Measurements from ENCODE around the gene IL23R. TPM values are rescaled to one million over a fixed set of nuclear protein-coding genes. Genes with fewer than 3 reads are reported as not detected.

Gene IL23R
- total and polyA plus RNA-seq, 2 of the 13 experiments (the other 11 are each of a cell fraction or from before 2014, with no cell fraction given) = not detected

DNA sequence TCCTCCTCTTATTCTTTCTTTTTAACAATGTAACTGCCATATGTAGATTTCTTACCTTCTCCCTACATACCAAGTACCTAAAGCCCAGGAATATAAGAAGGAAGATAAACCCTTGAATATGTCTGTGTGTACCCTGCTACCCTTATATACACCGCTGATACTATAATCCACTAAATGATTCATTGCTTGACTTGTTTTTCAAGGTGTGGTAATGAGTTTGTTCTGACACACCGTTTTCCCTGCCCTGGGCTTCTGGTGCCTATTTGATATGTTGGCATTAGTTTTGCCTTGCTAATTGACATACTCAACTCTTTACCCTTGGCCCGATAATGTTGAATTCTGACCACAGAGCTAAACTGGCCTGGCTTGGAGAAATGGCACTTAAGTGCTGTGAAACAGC, 64.3 kb downstream of the IL23R start:
- no peaks in the 10 kb centered on the region for H3K4me1 ChIP-seq (ENCODE audit: insufficient read depth, low read length)
- 13% methylated on average over 3 of the region's 3 CpGs for WGBS (ENCODE audit: low lambda C conversion rate)
- no peak overlapping the region for H3K4me3 ChIP-seq (replicated peaks in 1 of 3; ENCODE audit: insufficient read depth in 1 of 3, low read depth in 2 of 3, low read length in 3 of 3)
- in situ Hi-C loops (cut with HindIII; ENCODE audit: extremely low pct_ligation_motif_present, low pct_unique_long_range_greater_than_20kb) = no loop called here
- no peaks in the 10 kb centered on the region for H3K36me3 ChIP-seq (replicated peaks in 1 of 2; ENCODE audit: control insufficient read depth in 1 of 2, insufficient read depth in 2 of 2, low read length in 2 of 2)
- ChIA-PET POLR2A (no interaction called here), CTCF (ENCODE audit: low intra/inter-chr PET ratio, low total read pairs) (no interaction called here)
- BruUV-seq (replicated peaks) = no TSS peak
- no peaks in the 10 kb centered on the region for H3K9me3 ChIP-seq (ENCODE audit: low read length)
- H3K79me2 ChIP-seq (ENCODE audit: insufficient read depth, low read length) = no peaks in the 10 kb centered on the region
- ATAC-seq (no peak), FAIRE-seq (no peak), DNase-seq (ENCODE audit: low spot score) (no peak)
- H3K27ac ChIP-seq (ENCODE audit: extremely low read length, insufficient read depth, low read length) = no peak overlapping the region
- H4K20me1 ChIP-seq (ENCODE audit: insufficient read depth, low read length) = no peaks in the 10 kb centered on the region
- intact Hi-C loops (cut with micrococcal nuclease; ENCODE audit: unreplicated experiment) = loop anchor here (10.0 kb wide), 1 partner anchor 534 kb away; no protein-coding TSS in a partner anchor
- no peak overlapping the region for H3K9ac ChIP-seq (ENCODE audit: insufficient read depth, low read depth, low read length)
- no peak overlapping the region for H3K4me2 ChIP-seq (ENCODE audit: low read depth, low read length)
- H3K27me3 ChIP-seq (ENCODE audit: control insufficient read depth in 1 of 2, insufficient read depth in 2 of 2, low read length in 2 of 2) = no peaks in the 10 kb centered on the region; a peak in 1 of 5 replicates
- TF ChIP-seq MZF1 (CRISPR knock-in tag; IDR thresholded peaks at IDR 0.05; ENCODE audit: borderline replicate concordance) (no peak), RFX3 (CRISPR knock-in tag; IDR thresholded peaks at IDR 0.05) (no peak), ZSCAN30 (CRISPR knock-in tag; IDR thresholded peaks at IDR 0.05) (no peak), HNRNPK (IDR thresholded peaks at IDR 0.05; ENCODE audit: low read depth, low read length, poor library complexity, severe bottlenecking) (no peak), CBX2 (IDR thresholded peaks at IDR 0.05; ENCODE audit: low read depth, low read length) (no peak), CBX2 (CRISPR knock-in tag; IDR thresholded peaks at IDR 0.05; ENCODE audit: low read depth) (no peak), ZNF773 (CRISPR knock-in tag; IDR thresholded peaks at IDR 0.05; ENCODE audit: borderline replicate concordance) (no peak), ETV5 (CRISPR knock-in tag; IDR thresholded peaks at IDR 0.05; ENCODE audit: borderline replicate concordance) (no peak), KLF15 (CRISPR knock-in tag; IDR thresholded peaks at IDR 0.05; ENCODE audit: borderline replicate concordance) (no peak), ZC3H4 (CRISPR knock-in tag; IDR thresholded peaks at IDR 0.05; ENCODE audit: borderline replicate concordance) (no peak), GPN1 (CRISPR knock-in tag; IDR thresholded peaks at IDR 0.05; ENCODE audit: borderline replicate concordance) (no peak), ZFP41 (CRISPR knock-in tag; IDR thresholded peaks at IDR 0.05; ENCODE audit: borderline replicate concordance) (no peak), TSC22D2 (CRISPR knock-in tag; IDR thresholded peaks at IDR 0.05; ENCODE audit: borderline replicate concordance) (no peak), ZNF761 (CRISPR knock-in tag; conservative IDR thresholded peaks at IDR 0.05) (no peak), ZNF432 (CRISPR knock-in tag; IDR thresholded peaks at IDR 0.05; ENCODE audit: borderline replicate concordance) (no peak), GTF2F1 (IDR thresholded peaks at IDR 0.05; ENCODE audit: low read length) (no peak)
- TF ChIP-seq, protein P1, sequence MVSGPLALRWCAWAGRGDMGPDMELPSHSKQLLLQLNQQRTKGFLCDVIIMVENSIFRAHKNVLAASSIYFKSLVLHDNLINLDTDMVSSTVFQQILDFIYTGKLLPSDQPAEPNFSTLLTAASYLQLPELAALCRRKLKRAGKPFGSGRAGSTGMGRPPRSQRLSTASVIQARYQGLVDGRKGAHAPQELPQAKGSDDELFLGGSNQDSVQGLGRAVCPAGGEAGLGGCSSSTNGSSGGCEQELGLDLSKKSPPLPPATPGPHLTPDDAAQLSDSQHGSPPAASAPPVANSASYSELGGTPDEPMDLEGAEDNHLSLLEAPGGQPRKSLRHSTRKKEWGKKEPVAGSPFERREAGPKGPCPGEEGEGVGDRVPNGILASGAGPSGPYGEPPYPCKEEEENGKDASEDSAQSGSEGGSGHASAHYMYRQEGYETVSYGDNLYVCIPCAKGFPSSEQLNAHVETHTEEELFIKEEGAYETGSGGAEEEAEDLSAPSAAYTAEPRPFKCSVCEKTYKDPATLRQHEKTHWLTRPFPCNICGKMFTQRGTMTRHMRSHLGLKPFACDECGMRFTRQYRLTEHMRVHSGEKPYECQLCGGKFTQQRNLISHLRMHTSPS (CRISPR knock-in tag; IDR thresholded peaks at IDR 0.05; ENCODE audit: low read depth) = no peak
- TF ChIP-seq, protein P2, sequence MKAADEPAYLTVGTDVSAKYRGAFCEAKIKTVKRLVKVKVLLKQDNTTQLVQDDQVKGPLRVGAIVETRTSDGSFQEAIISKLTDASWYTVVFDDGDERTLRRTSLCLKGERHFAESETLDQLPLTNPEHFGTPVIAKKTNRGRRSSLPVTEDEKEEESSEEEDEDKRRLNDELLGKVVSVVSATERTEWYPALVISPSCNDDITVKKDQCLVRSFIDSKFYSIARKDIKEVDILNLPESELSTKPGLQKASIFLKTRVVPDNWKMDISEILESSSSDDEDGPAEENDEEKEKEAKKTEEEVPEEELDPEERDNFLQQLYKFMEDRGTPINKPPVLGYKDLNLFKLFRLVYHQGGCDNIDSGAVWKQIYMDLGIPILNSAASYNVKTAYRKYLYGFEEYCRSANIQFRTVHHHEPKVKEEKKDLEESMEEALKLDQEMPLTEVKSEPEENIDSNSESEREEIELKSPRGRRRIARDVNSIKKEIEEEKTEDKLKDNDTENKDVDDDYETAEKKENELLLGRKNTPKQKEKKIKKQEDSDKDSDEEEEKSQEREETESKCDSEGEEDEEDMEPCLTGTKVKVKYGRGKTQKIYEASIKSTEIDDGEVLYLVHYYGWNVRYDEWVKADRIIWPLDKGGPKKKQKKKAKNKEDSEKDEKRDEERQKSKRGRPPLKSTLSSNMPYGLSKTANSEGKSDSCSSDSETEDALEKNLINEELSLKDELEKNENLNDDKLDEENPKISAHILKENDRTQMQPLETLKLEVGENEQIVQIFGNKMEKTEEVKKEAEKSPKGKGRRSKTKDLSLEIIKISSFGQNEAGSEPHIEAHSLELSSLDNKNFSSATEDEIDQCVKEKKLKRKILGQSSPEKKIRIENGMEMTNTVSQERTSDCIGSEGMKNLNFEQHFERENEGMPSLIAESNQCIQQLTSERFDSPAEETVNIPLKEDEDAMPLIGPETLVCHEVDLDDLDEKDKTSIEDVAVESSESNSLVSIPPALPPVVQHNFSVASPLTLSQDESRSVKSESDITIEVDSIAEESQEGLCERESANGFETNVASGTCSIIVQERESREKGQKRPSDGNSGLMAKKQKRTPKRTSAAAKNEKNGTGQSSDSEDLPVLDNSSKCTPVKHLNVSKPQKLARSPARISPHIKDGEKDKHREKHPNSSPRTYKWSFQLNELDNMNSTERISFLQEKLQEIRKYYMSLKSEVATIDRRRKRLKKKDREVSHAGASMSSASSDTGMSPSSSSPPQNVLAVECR (CRISPR knock-in tag; IDR thresholded peaks at IDR 0.05; ENCODE audit: borderline replicate concordance) = no peak
- no peak overlapping the region for H2AFZ ChIP-seq (ENCODE audit: low read length)
